CD4-positive, alpha-beta T cell treated with Interleukin-4 for 4 hours (primary cell): ENCODE data around the gene DAB1.

Experiments
- DNase-seq: peaks from one replicate; pipeline ENCODE4 v3.0.0-alpha.2; 2020

Gene DAB1

DNA sequence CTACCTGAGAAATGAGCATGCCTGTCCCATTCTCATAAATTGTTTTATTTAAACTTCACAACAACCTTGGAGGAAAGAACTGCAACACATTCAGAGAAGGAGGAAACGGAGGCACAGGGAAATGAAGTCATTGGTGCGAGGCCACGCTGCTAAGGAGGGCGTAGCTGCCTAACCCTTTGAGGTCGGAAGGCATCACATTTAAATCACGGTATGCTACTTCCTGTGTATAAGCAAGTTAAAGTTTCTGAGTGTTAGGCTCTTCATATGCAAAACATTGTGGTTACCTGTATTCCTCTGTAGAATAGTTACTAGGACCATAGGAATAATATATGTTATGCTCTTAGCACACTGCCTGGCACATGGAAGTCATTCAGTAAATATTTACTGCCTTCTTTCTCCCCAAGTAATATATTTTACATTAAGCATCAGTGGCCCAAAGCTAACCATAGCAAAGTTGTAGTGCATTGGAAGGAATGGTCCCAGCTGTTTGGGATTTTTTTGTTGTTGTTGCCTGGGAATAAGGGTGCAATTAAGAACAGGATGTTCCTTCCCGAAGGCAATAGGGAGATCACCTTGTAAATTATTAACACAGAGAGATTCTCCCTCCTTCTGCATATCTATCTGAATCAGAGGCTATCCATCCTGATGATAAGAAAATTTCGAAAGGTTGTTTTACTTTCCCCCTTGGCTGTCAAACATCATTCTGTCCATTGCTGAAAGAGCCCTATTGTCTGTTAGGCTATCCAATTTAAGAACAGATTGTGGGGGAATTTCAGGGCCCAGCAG lies 265.8 kb downstream of the DAB1 start:
- DNase-seq, result no peak

- DNase-seq, result no peak
Measured at GRCh38 chr1:57156907-57157306, 267.0 kb downstream of the DAB1 start.

DNA sequence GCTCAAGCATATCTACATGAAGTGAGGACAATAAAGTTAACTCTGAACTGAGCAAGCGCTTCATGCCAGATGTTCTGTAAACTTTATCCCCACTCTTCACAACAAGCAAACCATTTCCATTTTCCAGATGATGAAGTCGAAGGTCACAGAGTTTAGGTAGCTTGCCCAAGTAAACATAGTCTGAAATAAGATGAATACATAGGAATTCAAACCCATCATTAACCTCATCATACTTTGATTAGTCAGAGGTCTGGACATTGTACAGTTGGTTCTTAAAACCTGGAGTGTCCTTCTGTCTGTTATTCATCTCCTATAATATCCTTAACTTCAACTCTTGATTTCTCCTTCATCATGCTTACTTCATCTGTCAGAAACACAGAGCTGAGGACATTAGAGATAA lies 277.8 kb downstream of the DAB1 start:
- DNase-seq, result no peak

- no peak for DNase-seq
Measured at GRCh38 chr1:57142999-57143398, 280.9 kb downstream of the DAB1 start.

GRCh38 chr1:57142169-57142568 lies 281.7 kb downstream of the DAB1 start:
- no peak for DNase-seq

- DNase-seq, result no peak
Measured at GRCh38 chr1:57138432-57139078, 285.3 kb downstream of the DAB1 start.

- no peak for DNase-seq
Measured at GRCh38 chr1:57137980-57138379, 285.9 kb downstream of the DAB1 start.

- no peak for DNase-seq
Measured at GRCh38 chr1:57134803-57135202, 289.1 kb downstream of the DAB1 start.

DNA sequence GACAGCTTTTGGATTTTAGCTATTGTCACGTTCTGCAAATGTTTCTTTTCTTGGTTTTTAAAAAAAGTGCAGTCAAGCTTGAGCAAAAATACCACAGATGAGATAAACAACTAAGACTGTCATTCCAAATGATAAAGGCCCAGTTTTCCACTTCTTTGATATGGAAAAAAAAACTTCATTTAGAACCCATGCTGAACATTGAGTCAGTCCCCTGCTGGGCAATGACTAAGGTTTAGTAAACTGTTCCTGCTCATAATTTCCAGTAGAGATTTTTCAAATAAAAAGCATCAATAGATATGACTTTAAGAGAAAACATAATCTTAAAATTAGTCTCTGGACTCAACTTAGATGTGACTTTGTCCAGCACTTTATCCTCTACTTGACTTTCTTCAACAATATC lies 290.2 kb downstream of the DAB1 start:
- DNase-seq, result no peak

GRCh38 chr1:57132993-57133622 lies 290.8 kb downstream of the DAB1 start:
- no peak for DNase-seq

GRCh38 chr1:57131701-57132394 lies 292.0 kb downstream of the DAB1 start:
- DNase-seq, result no peak

DNA sequence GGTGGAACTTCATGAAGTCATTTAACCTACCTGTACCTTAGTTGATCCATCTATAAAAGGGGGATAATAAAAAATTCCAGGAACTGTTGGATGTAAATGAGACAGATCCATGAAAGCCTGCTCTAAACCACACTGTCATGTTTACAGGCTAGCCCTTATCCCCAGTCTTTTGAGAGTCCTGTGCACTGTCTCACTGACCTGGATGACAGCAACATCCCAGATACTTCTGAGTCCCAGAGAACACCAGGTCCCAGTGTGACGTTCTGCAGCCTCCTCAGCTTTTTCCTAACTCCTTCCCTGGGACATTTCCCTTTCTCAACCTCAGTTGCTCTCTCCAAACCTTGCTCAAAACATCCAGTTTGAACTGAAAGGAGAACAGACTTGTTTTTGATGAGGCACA lies 292.6 kb downstream of the DAB1 start:
- DNase-seq, result no peak

GRCh38 chr1:57129865-57130264 lies 294.0 kb downstream of the DAB1 start:
- DNase-seq, result no peak

- no peak for DNase-seq
Measured at GRCh38 chr1:57127976-57128375, 295.9 kb downstream of the DAB1 start.

GRCh38 chr1:57124768-57125446 lies 299.0 kb downstream of the DAB1 start:
- DNase-seq, result no peak

GRCh38 chr1:57124170-57124569 lies 299.7 kb downstream of the DAB1 start:
- DNase-seq, result no peak

DNA sequence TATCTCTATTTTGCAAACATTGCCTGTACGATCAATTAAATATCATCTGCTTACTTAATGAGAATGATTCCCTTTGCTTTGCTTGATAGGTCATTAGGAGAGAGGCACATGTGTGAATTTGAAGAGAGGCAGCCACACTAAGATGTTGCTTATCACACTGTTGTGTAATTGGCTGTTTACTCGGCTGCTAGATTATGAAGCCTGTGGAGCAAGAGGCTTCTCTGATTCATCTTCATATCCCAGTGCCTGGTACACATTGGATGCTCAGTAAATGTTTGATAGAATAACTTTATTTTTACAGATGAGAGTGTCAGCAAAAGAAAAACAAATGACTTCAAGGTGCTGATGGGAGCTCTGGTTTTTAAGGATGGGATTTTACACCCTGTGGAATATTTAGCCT lies 301.8 kb downstream of the DAB1 start:
- DNase-seq, result no peak

DNA sequence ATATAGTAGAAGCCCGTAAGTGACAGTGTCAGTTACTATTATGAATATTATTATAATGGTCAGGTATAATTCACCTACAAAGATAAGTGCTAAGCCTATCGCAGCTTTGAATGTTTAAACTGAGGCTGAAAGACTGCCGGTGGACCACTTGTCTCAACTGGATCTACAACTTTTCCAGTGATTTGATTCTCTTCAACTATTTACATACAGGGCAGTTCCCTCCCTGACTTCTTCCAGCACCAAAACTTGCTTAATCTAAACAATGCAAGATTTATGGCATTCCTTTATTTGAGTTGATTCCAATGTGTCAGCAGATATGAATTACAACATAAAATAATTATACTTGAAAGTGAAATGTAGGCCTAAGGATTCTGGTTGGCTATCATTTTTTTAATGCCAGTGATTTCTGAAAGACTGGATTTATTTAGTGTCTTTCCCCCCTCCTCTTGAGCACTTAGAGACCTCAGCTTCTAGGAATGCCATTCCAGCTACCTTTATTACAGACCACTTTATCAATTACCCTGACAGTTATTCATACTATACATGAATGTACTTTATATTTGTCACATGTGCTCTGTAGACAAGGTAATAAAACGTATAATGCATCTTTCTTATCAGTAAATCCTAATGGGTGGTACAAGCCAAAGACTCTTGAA lies 304.8 kb downstream of the DAB1 start:
- no peak for DNase-seq

DNA sequence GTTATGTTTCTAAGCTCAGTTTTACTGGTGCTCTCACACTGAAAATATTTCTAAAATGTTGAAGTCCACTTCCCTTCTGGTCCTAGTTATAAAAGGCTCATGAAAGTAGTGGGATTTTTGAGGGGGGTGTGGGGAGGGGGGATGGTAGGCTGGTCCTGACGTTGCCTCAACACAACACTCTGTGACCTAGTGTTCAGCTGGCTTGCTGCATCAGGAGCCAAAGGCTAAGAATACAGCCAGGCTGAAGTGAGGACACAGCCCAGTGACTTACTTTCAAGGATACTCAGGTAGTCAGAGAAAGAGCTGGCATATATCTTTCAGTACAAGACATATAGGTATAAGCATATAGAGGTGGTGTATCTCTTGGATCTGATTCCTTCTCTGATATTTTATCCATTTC lies 306.1 kb downstream of the DAB1 start:
- DNase-seq, result no peak

DNA sequence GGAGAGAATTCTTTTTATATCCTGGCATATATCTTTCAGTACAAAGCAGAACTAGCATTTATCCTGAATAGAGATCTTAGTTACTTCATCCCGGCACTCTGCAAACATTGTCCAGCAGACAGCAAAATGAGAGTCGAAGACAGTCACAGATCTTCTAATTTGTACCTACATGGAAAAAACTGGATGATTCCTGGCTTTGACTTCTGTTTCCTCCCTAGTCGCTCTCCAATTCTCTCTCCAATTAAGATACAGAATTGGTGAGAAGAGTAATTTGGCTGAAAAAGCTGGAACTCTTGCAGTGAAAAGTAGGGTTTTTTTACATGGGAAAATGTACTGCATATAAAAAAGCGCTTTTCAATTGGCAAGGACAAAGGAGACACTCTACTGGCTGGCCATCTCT lies 307.0 kb downstream of the DAB1 start:
- no peak for DNase-seq

DNA sequence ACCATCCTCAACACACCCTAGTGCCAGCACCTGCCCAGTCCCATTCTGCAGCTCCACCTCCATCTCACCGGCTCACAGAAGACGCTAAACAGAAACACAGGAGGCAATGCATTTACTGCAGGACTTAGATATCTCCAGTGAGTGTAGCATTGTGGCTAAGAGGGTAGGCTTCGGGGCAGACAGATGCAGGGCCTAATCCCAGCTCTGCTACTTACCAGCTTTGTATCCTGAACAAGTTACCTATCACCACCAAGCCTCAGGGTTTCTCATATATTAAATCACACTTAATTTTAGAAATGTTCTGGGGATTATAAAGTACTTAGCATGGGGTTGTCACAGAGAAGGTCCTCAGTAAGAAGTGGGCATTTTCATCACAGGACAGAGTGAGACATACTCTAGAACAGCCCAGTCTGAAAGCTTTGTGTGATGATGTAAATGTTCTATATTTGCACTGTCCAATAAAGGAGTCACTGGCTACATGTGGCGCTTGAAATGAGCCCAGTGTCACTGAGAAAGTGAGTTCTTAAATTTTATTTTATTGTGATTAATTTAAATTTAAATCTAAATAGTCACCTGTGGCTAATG lies 308.7 kb downstream of the DAB1 start:
- DNase-seq, result no peak

DNA sequence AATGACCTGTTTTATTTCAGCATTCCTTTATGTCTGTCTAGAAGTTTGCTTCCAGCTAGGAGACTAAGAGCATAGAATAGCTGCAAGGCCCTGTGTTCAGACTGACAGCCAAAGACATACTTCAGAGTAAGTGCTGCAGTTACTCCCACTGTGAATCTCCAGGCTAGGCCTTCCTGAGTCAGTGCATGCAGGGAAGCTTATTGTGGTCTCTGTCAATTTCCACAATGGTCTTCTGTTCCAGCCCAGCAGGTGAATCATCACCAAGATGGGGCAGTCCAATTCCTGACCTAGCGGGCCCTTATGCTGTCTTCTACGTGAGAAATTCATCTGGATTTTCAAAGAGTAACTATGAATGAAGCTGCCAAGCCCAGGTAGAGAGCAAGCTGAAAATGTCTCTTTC lies 311.7 kb downstream of the DAB1 start:
- no peak for DNase-seq
